Upper lobe of left lung (tissue), 4 donors: ENCODE measurements around the gene ZNF609.

Source experiments
- EP300 ChIP-seq, 4 donors: sonication (generic); formaldehyde crosslinking; IDR thresholded peaks; one replicate each; pipeline ENCODE4 v1.5.1; 2017; ENCODE audit warnings: antibody characterized with exemption in 4 of 4, control low read depth in 2 of 4
- POLR2A ChIP-seq, 4 donors: fragments of 450-650 bp; IDR thresholded peaks; one replicate each; pipeline ENCODE4 v1.5.1; 2016 to 2017; ENCODE audit warnings: antibody characterized with exemption in 4 of 4, mild to moderate bottlenecking in 2 of 4
- POLR2AphosphoS5 ChIP-seq, 2 donors: sonication (generic); formaldehyde crosslinking; IDR thresholded peaks; one replicate each; pipeline ENCODE4 v1.5.1; 2017; ENCODE audit warnings: antibody characterized with exemption in 2 of 2
- TF ChIP-seq, protein P1 (sequence below), 6 experiments: fragments of 450-650 bp in 4 of 6; fragments of 200-600 bp in 2 of 6; sonication (generic) in 2 of 6; IDR thresholded peaks; one replicate each; pipeline ENCODE4 v1.5.1; 2016 to 2019; ENCODE audit warnings: antibody characterized with exemption in 6 of 6

DNA sequence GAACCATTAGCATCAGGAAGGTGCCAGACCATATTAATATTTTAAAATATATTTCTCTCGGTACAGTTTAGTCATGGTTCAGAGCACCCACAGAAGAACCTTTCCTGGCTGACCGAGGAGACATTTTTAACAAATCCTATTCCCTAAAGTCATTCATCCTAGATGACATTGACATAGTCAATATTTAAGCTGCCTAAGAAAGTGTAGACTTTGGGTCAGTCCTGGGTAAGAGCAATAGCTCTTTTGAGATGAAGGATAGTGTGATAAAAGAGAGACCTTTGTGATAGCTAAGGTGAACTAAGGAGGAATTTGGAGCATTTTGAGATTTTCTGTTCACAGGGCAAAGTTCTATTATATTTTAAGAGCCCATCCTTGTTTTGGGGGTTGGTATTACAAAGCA is 47.5 kb downstream of the ZNF609 start:
- TF ChIP-seq, protein P1, sequence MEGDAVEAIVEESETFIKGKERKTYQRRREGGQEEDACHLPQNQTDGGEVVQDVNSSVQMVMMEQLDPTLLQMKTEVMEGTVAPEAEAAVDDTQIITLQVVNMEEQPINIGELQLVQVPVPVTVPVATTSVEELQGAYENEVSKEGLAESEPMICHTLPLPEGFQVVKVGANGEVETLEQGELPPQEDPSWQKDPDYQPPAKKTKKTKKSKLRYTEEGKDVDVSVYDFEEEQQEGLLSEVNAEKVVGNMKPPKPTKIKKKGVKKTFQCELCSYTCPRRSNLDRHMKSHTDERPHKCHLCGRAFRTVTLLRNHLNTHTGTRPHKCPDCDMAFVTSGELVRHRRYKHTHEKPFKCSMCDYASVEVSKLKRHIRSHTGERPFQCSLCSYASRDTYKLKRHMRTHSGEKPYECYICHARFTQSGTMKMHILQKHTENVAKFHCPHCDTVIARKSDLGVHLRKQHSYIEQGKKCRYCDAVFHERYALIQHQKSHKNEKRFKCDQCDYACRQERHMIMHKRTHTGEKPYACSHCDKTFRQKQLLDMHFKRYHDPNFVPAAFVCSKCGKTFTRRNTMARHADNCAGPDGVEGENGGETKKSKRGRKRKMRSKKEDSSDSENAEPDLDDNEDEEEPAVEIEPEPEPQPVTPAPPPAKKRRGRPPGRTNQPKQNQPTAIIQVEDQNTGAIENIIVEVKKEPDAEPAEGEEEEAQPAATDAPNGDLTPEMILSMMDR (IDR thresholded peaks at IDR 0.05), result no peak
- no peak for TF ChIP-seq POLR2AphosphoS5 (IDR thresholded peaks at IDR 0.05)
- no peak for TF ChIP-seq EP300 (IDR thresholded peaks at IDR 0.05)
- TF ChIP-seq POLR2A (IDR thresholded peaks at IDR 0.05), result no peak
